Heart left ventricle (tissue), 16 donors: ENCODE measurements around the gene TIGD7. TPM values are rescaled to one million over a fixed set of nuclear protein-coding genes. Genes with fewer than 3 reads are reported as not detected.

ENCODE experiments used
- ATAC-seq, 4 donors: fragments of 200-7000 bp; cut with Tn5 transposase; one replicate each; pipeline ENCODE4 v1.9.1; 2020 to 2022; ENCODE audit warnings: moderate library complexity in 4 of 4, mild to moderate bottlenecking in 3 of 4, moderate number of reproducible peaks in 1 of 4
- DNase-seq, 5 donors: peaks; one replicate each; pipeline ENCODE4 v3.0.0-alpha.2; 2020
- H3K27ac ChIP-seq, 12 donors: fragments of 200-600 bp; sonication (generic) in 4 of 12; one replicate each; pipeline versions ENCODE4 v1.5.0 to v1.8.0; 2016 to 2022; ENCODE audit warnings: mild to moderate bottlenecking in 2 of 12
- H3K27me3 ChIP-seq, 9 donors: fragments of 200-600 bp; sonication (generic) in 2 of 9; one replicate each; pipeline versions ENCODE4 v1.5.1 to v1.8.0; 2016 to 2022; ENCODE audit warnings: mild to moderate bottlenecking in 3 of 9
- H3K36me3 ChIP-seq, 9 donors: fragments of 200-600 bp; sonication (generic) in 2 of 9; one replicate each; pipeline versions ENCODE4 v1.5.0 to v1.8.0; 2018 to 2022; ENCODE audit warnings: mild to moderate bottlenecking in 2 of 9
- H3K4me1 ChIP-seq, 12 donors: fragments of 200-600 bp; sonication (generic) in 4 of 12; one replicate each; pipeline versions ENCODE4 v1.5.0 to v1.8.0; 2016 to 2022; ENCODE audit warnings: mild to moderate bottlenecking in 3 of 12
- H3K4me3 ChIP-seq, 12 donors: fragments of 200-600 bp; sonication (generic) in 4 of 12; one replicate each; pipeline versions ENCODE4 v1.5.0 to v1.8.0; 2017 to 2022; ENCODE audit warnings: mild to moderate bottlenecking in 9 of 12, moderate library complexity in 4 of 12
- H3K9me3 ChIP-seq, 12 donors: fragments of 200-600 bp; sonication (generic) in 4 of 12; one replicate each; pipeline versions ENCODE4 v1.5.0 to v1.8.0; 2016 to 2022; ENCODE audit warnings: mild to moderate bottlenecking in 1 of 12
- CTCF ChIP-seq, 12 donors: fragments of 200-600 bp; sonication (generic) in 4 of 12; IDR thresholded peaks; one replicate each; pipeline versions ENCODE4 v1.5.0 to v1.8.0; 2018 to 2022; ENCODE audit warnings: antibody characterized with exemption in 12 of 12, mild to moderate bottlenecking in 5 of 12
- POLR2A ChIP-seq, 2 donors: fragments of 450-650 bp; IDR thresholded peaks; one replicate each; pipeline ENCODE4 v1.6.1; 2017; ENCODE audit warnings: antibody characterized with exemption in 2 of 2, mild to moderate bottlenecking in 2 of 2, moderate library complexity in 2 of 2
- WGBS, 4 donors: extraction: QIAGEN DNeasy Blood & Tissue Kit in 2 of 4; methylation state at CpG; one replicate each; pipeline versions ENCODE4 v1.1.5 to v1.1.7; 2013 to 2018; 5-methylcytosine and 5-hydroxymethylcytosine counted together
- intact Hi-C, 10 donors: fragments of 100-400 bp; cut with DNase I; formaldehyde crosslinking; loops; one replicate each; pipeline versions ENCODE4 v1.11.1 to v1.14.2; 2022
- polyA plus RNA-seq, 2 donors: library from polyadenylated mRNA; stranded (reverse); fragments of 200-250 nt; gene quantifications; one replicate each; pipeline ENCODE4 v1.2.3, GENCODE V29; 2013
- total RNA-seq, 9 donors: library from RNA; depleted of rRNA in 2 of 9; stranded (reverse); fragments of >200 nt in 2 of 9; fragmentation: NEBNext Ultra II Directional in 3 of 9; extraction: Animal tissue kit (Norgen Biotek cat#: 25700) in 3 of 9; gene quantifications; one replicate each; pipeline versions ENCODE4 v1.1.0 to v1.2.4, GENCODE V29; 2016 to 2023
- donor health status: ischemic (EF 13 %, LVEDD 7.1; RV severe dilation, severe dysfunction).
- donor health status: healthy with polysubstance abuse.
- donor health status: DM: no; HTN: yes; CAD: no.
- donor health status: DM: no; HTN: no; CAD: no.
- donor health status: ischemic (EF 25% LVEDD 6.9; RV normal size, moderate dysfunction).
- donor health status: ischemic (EF 25% LVEDD 5.7; RV mildly dilated, moderate dysfunction).
- donor health status: healthy.
- donor health status: DM: yes; HTN: yes; CAD: no.
- donor health status: ischemic (EF 35%, LVEDD 5.7; RV mildly dilated, moderate dysfunction).
- donor health status: nonischemic (EF 11% LVEDD 7.7; RV severe dilation, severe dysfunction).
- donor health status: DM: yes; HTN: yes; CAD: no.
- donor health status: PGD.
- donor health status: ischemic (EF 29% LVEDD 5.4; RV normal size, mild dysfunction).
- donor health status: nonischemic (EF 23%, LVEDD 6.1; RV moderate dilation, normal function).

Gene TIGD7
- total and polyA plus RNA-seq, 11 donors, result 2.9 to 10.4 (median 7.4) TPM

GRCh38 chr16:3268294-3268693 is 36.9 kb downstream of the TIGD7 start:
- DNase-seq, result no peak
- no peak overlapping the region for H3K27ac ChIP-seq
- no peaks in the 10 kb centered on the region for H3K27me3 ChIP-seq
- 75 to 92% (median 83%) methylated on average over 1 of the region's 1 CpG for WGBS, 4 donors
- TF ChIP-seq POLR2A (IDR thresholded peaks at IDR 0.05), result no peak
- no peak for TF ChIP-seq CTCF (IDR thresholded peaks at IDR 0.05)
- peaks cover 0 to 80% (median 9%) of the 10 kb centered on the region in 12 donors for H3K9me3 ChIP-seq
- peaks cover 0 to 29% (median 10%) of the 10 kb centered on the region in 9 donors for H3K36me3 ChIP-seq
- intact Hi-C loops, result loop anchor here in 7 of 10 donors (5.0 to 10.0 kb wide), 7 partner anchors 39 to 237 kb away; partner anchors contain the start of genes CLUAP1 (in 3 of the 7), C16orf90 (in 2 of the 7), TIGD7 (in 1 of the 7) and ZNF75A (in 1 of the 7)
- peaks cover 0 to 24% (median 7%) of the 10 kb centered on the region in 12 donors for H3K4me1 ChIP-seq
- ATAC-seq, result no peak
- no peak overlapping the region for H3K4me3 ChIP-seq

- peaks cover 0 to 79% (median 9%) of the 10 kb centered on the region in 12 donors for H3K9me3 ChIP-seq
- peaks cover 0 to 29% (median 10%) of the 10 kb centered on the region in 9 donors for H3K36me3 ChIP-seq
- no peaks in the 10 kb centered on the region for H3K27me3 ChIP-seq
- peak overlapping the region in 1 of 12 donors; percentile 1 for H3K27ac ChIP-seq
- WGBS, 4 donors, result 66 to 73% (median 70%) methylated on average over 5 of the region's 5 CpGs
- no peak overlapping the region for H3K4me3 ChIP-seq
- DNase-seq, result peak in 1 of 5 donors; percentile 40
- TF ChIP-seq CTCF (IDR thresholded peaks at IDR 0.05), result peak; percentile 27 to 62 (median 45)
- no peak for TF ChIP-seq POLR2A (IDR thresholded peaks at IDR 0.05)
- intact Hi-C loops, result loop anchor here in 7 of 10 donors (5.0 to 10.0 kb wide), 7 partner anchors 40 to 238 kb away; partner anchors contain the start of genes CLUAP1 (in 3 of the 7), C16orf90 (in 2 of the 7), TIGD7 (in 1 of the 7) and ZNF75A (in 1 of the 7)
- no peak for ATAC-seq
- H3K4me1 ChIP-seq, result peaks cover 0 to 27% (median 9%) of the 10 kb centered on the region in 12 donors
Observed at GRCh38 chr16:3266873-3267537, 38.2 kb downstream of the TIGD7 start.

GRCh38 chr16:3264137-3265036 is 40.8 kb downstream of the TIGD7 start:
- H3K27me3 ChIP-seq, result no peaks in the 10 kb centered on the region
- peak overlapping the region; percentile 37 to 91 (median 81) for H3K4me3 ChIP-seq
- 2 to 8% (median 4%) methylated on average over 42 to 77 of the region's 77 CpGs for WGBS, 4 donors
- H3K9me3 ChIP-seq, result peaks cover 0 to 58% (median 7%) of the 10 kb centered on the region in 12 donors
- H3K4me1 ChIP-seq, result peaks cover 0 to 34% (median 9%) of the 10 kb centered on the region in 12 donors
- ATAC-seq (peak; percentile 95 to 97 (median 96)), DNase-seq (peak; percentile 97 to 100 (median 98))
- H3K27ac ChIP-seq, result peak overlapping the region; percentile 93 to 100 (median 99)
- TF ChIP-seq POLR2A (IDR thresholded peaks at IDR 0.05) (peak; percentile 20 to 80), CTCF (IDR thresholded peaks at IDR 0.05) (peak in 8 of 12 donors; percentile 7 to 55 (median 29))
- intact Hi-C loops, result loop anchor here in 8 of 10 donors (1.0 to 10.0 kb wide), 13 partner anchors 18 to 240 kb away; partner anchors contain the start of genes CLUAP1 (in 5 of the 8), ZNF263 (in 5 of the 8), C16orf90 (in 2 of the 8) and TIGD7 (in 1 of the 8)
- peaks cover 0 to 29% (median 10%) of the 10 kb centered on the region in 9 donors for H3K36me3 ChIP-seq
